Measurements from ENCODE around the gene APBB3. TPM values are rescaled to one million over a fixed set of nuclear protein-coding genes. Genes with fewer than 3 reads are reported as not detected.
A peak's percentile ranks its signal among the peaks of the same experiment; 100 is the strongest.

APBB3 gene, protein sequence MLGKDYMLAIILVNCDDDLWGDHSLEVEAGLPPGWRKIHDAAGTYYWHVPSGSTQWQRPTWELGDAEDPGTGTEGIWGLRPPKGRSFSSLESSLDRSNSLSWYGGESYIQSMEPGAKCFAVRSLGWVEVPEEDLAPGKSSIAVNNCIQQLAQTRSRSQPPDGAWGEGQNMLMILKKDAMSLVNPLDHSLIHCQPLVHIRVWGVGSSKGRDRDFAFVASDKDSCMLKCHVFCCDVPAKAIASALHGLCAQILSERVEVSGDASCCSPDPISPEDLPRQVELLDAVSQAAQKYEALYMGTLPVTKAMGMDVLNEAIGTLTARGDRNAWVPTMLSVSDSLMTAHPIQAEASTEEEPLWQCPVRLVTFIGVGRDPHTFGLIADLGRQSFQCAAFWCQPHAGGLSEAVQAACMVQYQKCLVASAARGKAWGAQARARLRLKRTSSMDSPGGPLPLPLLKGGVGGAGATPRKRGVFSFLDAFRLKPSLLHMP
- polyA plus RNA-seq (2012; ENCODE audit: insufficient read depth, insufficient read length, low read depth): 167 TPM

DNA sequence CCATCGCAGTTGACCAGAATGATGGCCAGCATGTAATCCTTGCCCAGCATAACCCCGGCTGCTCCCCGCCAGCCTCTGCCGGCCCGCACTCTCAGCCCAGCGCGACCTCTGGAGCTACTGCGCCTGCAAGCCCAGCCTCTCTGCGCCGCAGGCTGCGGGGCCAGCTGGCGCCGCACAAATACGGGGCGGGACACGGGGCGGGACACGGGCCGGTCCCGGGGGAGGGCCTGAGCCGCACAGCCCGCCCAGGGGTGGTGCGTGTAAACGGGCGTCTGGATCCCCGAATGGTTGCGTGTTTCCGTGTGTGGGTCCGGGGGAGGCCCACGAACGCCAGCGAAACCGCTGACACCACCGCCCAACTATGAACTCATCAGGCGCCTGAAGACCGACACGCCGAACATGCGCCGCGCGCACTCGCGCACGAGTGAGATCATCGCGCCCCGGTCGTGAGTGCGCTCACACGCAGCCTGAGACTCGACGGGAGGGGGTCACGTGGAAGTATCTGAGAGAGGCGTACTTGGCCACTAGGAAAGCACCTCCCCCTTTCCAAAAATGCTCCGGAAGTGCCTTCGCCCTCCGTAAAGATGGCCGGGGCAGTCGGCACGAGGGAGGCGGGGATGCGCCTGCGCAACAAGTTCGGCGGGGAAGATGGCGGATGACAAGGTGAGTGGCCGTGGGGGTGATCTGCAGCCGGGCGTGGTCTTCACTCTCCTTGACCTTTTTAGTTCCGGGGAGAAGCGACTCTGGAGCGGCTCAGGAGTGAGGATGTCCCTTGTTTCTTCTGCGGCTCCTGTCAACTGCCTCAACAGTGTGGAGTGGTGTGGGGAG, at the start of gene APBB3, which contains the start of gene SLC35A4:
Gene APBB3 (minus strand): TSS at position 403 of the 828 bp plus-strand sequence. CDS start 353 bp downstream, at position 50.
Gene SLC35A4 (plus strand): TSS at position 633 of the 828 bp plus-strand sequence. CDS start 2,342 bp downstream, outside the sequence.
- Histone ChIP-seq H3K36me3 (peaks cover 17% of the 10 kb centered on the region), H3K27me3 (no peaks in the 10 kb centered on the region), H3K4me1 (0 out of 2 replicates have a peak, but pooled peaks cover 4% of the 10 kb centered on the region), H3K4me3 (ENCODE audit: low read depth, low read length) (peak within 1 kb of the TSS; percentile 91), H3K9me3 (no peaks in the 10 kb centered on the region)
- peak; percentile 96 for DNase-seq
- TF ChIP-seq, protein P1, sequence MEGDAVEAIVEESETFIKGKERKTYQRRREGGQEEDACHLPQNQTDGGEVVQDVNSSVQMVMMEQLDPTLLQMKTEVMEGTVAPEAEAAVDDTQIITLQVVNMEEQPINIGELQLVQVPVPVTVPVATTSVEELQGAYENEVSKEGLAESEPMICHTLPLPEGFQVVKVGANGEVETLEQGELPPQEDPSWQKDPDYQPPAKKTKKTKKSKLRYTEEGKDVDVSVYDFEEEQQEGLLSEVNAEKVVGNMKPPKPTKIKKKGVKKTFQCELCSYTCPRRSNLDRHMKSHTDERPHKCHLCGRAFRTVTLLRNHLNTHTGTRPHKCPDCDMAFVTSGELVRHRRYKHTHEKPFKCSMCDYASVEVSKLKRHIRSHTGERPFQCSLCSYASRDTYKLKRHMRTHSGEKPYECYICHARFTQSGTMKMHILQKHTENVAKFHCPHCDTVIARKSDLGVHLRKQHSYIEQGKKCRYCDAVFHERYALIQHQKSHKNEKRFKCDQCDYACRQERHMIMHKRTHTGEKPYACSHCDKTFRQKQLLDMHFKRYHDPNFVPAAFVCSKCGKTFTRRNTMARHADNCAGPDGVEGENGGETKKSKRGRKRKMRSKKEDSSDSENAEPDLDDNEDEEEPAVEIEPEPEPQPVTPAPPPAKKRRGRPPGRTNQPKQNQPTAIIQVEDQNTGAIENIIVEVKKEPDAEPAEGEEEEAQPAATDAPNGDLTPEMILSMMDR (IDR thresholded peaks at IDR 0.05; ENCODE audit: low read depth, low read length): no peak

DNA sequence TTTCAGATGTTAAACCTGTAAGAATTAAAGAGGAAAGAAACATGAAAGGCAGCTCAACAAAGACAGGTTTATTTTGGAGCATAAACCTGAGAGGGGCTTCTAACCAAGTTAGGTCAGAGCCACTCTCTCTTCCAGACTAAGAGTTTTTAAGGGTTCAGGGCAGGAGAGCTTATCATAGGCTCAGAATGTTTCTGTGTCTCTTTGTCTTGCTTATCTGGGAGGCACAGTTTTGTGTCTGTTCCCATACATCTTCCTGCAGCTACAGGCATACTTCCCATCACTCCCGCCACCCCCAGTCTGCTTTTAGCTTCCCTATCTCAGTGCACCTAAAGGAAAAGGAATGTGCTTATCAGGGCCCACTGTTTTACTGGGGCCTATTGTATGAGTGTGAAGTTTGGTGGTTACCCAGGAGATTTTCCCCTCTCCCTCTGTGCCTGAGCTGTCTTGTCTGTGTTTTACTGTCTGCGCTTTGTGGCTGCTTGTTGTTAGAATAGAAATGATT, 46.7 kb upstream of the APBB3 start:
- H3K27me3 ChIP-seq: no peaks in the 10 kb centered on the region
- TF ChIP-seq, protein P1 (IDR thresholded peaks at IDR 0.05; ENCODE audit: low read depth, low read length): no peak
- no peaks in the 10 kb centered on the region for H3K9me3 ChIP-seq
- H3K4me1 ChIP-seq: no peaks in the 10 kb centered on the region
- H3K36me3 ChIP-seq: no peaks in the 10 kb centered on the region
- no peak overlapping the region for H3K4me3 ChIP-seq (ENCODE audit: low read depth, low read length)
- DNase-seq: no peak

DNA sequence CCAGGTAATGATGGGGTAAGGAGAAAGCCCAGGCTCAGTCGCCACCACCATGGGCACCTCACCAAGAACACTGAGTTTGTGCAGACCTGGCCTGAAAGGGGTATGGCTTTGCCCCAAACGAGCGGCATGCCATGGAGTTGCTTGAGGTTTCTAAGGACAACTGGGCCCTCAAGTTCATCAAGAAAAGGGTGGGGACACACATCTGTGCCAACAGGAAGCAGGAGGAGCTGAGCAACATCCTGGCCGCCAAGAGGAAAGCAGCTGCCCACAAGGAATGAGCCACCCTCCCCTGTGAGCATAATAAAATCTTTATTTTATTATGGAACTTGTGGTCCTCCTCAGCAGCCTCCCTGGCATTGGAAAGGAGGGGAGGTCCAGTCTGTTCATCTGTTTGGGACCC, 44.7 kb upstream of the APBB3 start:
- no peaks in the 10 kb centered on the region for H3K36me3 ChIP-seq
- TF ChIP-seq, protein P1 (IDR thresholded peaks at IDR 0.05; ENCODE audit: low read depth, low read length): no peak
- no peaks in the 10 kb centered on the region for H3K4me1 ChIP-seq
- no peaks in the 10 kb centered on the region for H3K9me3 ChIP-seq
- H3K27me3 ChIP-seq: no peaks in the 10 kb centered on the region
- H3K4me3 ChIP-seq (ENCODE audit: low read depth, low read length): no peak overlapping the region
- no peak for DNase-seq

DNA sequence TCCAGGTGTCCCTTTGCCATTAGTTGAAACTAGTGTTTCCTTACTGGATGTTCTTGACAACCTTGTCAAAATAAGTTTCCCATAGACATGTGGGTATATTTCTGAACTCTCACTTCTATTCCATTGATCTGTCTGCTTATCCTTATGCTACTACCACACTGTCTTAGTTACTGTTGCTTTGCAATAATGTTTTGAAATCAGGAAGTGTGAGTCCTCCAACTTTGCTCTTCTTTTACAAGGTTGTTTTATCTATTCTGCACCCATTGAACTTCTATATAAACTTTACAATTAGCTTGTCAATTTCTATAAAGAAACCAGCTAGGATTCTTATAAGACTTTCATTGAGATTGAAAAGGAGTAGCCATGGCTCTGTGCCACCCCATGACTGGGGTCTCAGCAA, 44.3 kb upstream of the APBB3 start:
- no peak overlapping the region for H3K4me3 ChIP-seq (ENCODE audit: low read depth, low read length)
- no peak for DNase-seq
- no peaks in the 10 kb centered on the region for H3K4me1 ChIP-seq
- no peaks in the 10 kb centered on the region for H3K27me3 ChIP-seq
- no peaks in the 10 kb centered on the region for H3K9me3 ChIP-seq
- TF ChIP-seq, protein P1 (IDR thresholded peaks at IDR 0.05; ENCODE audit: low read depth, low read length): no peak
- H3K36me3 ChIP-seq: no peaks in the 10 kb centered on the region

DNA sequence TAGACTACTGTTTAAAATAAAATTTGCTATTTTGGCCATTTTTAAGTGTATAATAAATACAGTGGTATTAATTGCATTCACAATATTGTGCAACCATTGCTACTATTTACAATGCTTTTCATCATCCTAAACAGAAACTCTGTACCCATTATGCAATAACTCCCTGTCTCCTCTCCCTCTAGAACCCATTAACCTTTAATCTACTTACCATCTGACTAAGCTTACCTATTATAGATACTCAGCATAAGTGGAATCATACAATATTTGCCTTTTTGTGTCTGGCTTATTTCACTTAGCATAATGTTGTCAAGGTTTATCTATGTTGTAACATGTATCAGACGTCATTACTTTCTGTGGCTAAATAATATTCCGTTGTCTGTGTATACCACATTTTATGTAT, 42.6 kb upstream of the APBB3 start:
- Histone ChIP-seq H3K36me3 (no peaks in the 10 kb centered on the region), H3K9me3 (no peaks in the 10 kb centered on the region), H3K4me1 (no peaks in the 10 kb centered on the region), H3K4me3 (ENCODE audit: low read depth, low read length) (no peak overlapping the region), H3K27me3 (no peaks in the 10 kb centered on the region)
- no peak for DNase-seq
- TF ChIP-seq, protein P1 (IDR thresholded peaks at IDR 0.05; ENCODE audit: low read depth, low read length): no peak
